ENCODE data around the gene RAB40B. TPM values are rescaled to one million over a fixed set of nuclear protein-coding genes. Genes with fewer than 3 reads are reported as not detected.
A peak's percentile ranks its signal among the peaks of the same experiment; 100 is the strongest.

The RAB40B gene
- total RNA-seq, 2 experiments from 2014 or later, result 1.6 to 2.0 TPM

GRCh38 chr17:82605939-82606600 is 92.4 kb downstream of the RAB40B start:
- Mint-ChIP-seq H3K4me3 (no peak overlapping the region), H3K9me3 (no peaks in the 10 kb centered on the region), H3K27ac (peak overlapping the region; percentile 83), H3K36me3 (ENCODE audit: low read depth) (peaks cover 73% of the 10 kb centered on the region), H3K27me3 (no peaks in the 10 kb centered on the region), H3K4me1 (ENCODE audit: low read depth) (peaks cover 11% of the 10 kb centered on the region)
- no peaks in the 10 kb centered on the region for H3K9me3 ChIP-seq (ENCODE audit: control insufficient read depth in 1 of 2, insufficient read depth in 1 of 2, low read length in 2 of 2)
- no peak for DNase-seq
- ChIA-PET POLR2A (no interaction called here), CTCF (interaction anchor here (1.1 kb wide), 1 partner anchor 12 kb away, joined by 4 read pairs; no protein-coding TSS in a partner anchor)
- H3K27me3 ChIP-seq (ENCODE audit: control insufficient read depth in 1 of 2, insufficient read depth in 2 of 2, low read length in 2 of 2), result no peaks in the 10 kb centered on the region
- H3K27ac ChIP-seq (ENCODE audit: low read depth in 1 of 2, low read length in 2 of 2), result no peak overlapping the region
- ATAC-seq (ENCODE audit: poor library complexity), result no peak
- intact Hi-C loops (cut with DNase I, micrococcal nuclease), result no loop called here
- no peak overlapping the region for H3K4me3 ChIP-seq (ENCODE audit: low read length)
- H3K36me3 ChIP-seq (ENCODE audit: insufficient read depth, low read length), result peaks cover 52% of the 10 kb centered on the region
- TF ChIP-seq CTCF (IDR thresholded peaks at IDR 0.05), result no peak
- H3K4me1 ChIP-seq (ENCODE audit: insufficient read depth, low read length), result peaks cover 7% of the 10 kb centered on the region

Small RNA genes lying within 50 kb of the gene (microRNA-seq; reads per million reads assigned to microRNA genes)
- gene MIR4525 (ENCODE audit: borderline microRNAs expressed, borderline replicate concordance), result 0.61 reads per million

Other genes starting within 250 kb of the RAB40B start
- gene CYBC1, start 247.9 kb downstream of the RAB40B start, total RNA-seq, result 10 to 100 TPM; 60.2 to 62.4 TPM
- gene NARF, start 240.0 kb downstream of the RAB40B start, total RNA-seq, result 10 to 100 TPM; 57.1 to 62.0 TPM
- gene FOXK2, start 179.0 kb downstream of the RAB40B start, total RNA-seq, result 10 to 100 TPM; 32.5 to 33.7 TPM
- 10 to 100 TPM; 49.8 to 54.3 TPM for gene WDR45B, start 50.3 kb downstream of the RAB40B start, total RNA-seq
- gene FN3KRP, start 18.0 kb upstream of the RAB40B start, total RNA-seq, result 10 to 100 TPM; 30.6 to 31.2 TPM
- gene FN3K, start 36.9 kb upstream of the RAB40B start, total RNA-seq, result 1 to 10 TPM; 4.2 to 4.9 TPM
- gene TBCD, start 53.4 kb upstream of the RAB40B start, total RNA-seq, result 10 to 100 TPM; 74.6 to 80.3 TPM
- not detected for gene ZNF750, start 141.3 kb upstream of the RAB40B start, total RNA-seq